Subcutaneous abdominal adipose tissue (tissue), 5 donors: ENCODE measurements around the gene TMEM233.
"Not testable (repeated sequence)": the region's sequence is repeated elsewhere in the genome, so short reads cannot be mapped to it uniquely, and the experiment has no call there.

ENCODE experiments used
- H3K27ac ChIP-seq: one replicate; pipeline ENCODE4 v1.7.0; 2013; ENCODE audit warnings: low read depth, mild to moderate bottlenecking, inconsistent platforms, low read length, moderate library complexity
- H3K27me3 ChIP-seq, 5 donors: one replicate each; pipeline ENCODE4 v1.7.0; 2013; ENCODE audit warnings: low read length in 5 of 5, inconsistent platforms in 1 of 5; ENCODE audit not compliant: control insufficient read depth in 5 of 5, insufficient read depth in 4 of 5
- H3K36me3 ChIP-seq, 5 donors: one replicate each; pipeline ENCODE4 v1.7.0; 2013; ENCODE audit warnings: low read length in 5 of 5; ENCODE audit not compliant: control insufficient read depth in 5 of 5, insufficient read depth in 5 of 5
- H3K4me1 ChIP-seq, 5 donors: one replicate each; pipeline ENCODE4 v1.7.0; 2013; ENCODE audit warnings: low read length in 5 of 5, mild to moderate bottlenecking in 3 of 5, moderate library complexity in 1 of 5; ENCODE audit not compliant: control insufficient read depth in 5 of 5, insufficient read depth in 5 of 5
- H3K4me3 ChIP-seq, 5 donors: one replicate each; pipeline ENCODE4 v1.7.0; 2013; ENCODE audit warnings: low read length in 5 of 5, low read depth in 1 of 5
- H3K9ac ChIP-seq, 5 donors: one replicate each; pipeline ENCODE4 v1.7.0; 2013; ENCODE audit warnings: low read length in 5 of 5, mild to moderate bottlenecking in 4 of 5, moderate library complexity in 3 of 5
- H3K9me3 ChIP-seq, 5 donors: one replicate each; pipeline ENCODE4 v1.7.0; 2013; ENCODE audit warnings: low read length in 5 of 5; ENCODE audit not compliant: control insufficient read depth in 5 of 5
- donor health status: healthy.
- donor health status: healthy.
- donor health status: healthy.
- donor health status: healthy.
- donor health status: healthy.

The TMEM233 gene

GRCh38 chr12:119645535-119646059, 52.0 kb downstream of the TMEM233 start:
- H3K36me3 ChIP-seq = no peaks in the 10 kb centered on the region
- H3K4me1 ChIP-seq = no peaks in the 10 kb centered on the region
- no peaks in the 10 kb centered on the region for H3K27me3 ChIP-seq
- H3K9me3 ChIP-seq = no peaks in the 10 kb centered on the region
- H3K4me3 ChIP-seq = no peak overlapping the region
- no peak overlapping the region for H3K9ac ChIP-seq
- no peak overlapping the region for H3K27ac ChIP-seq

- no peaks in the 10 kb centered on the region for H3K4me1 ChIP-seq
- H3K27ac ChIP-seq = no peak overlapping the region
Measured at GRCh38 chr12:119649202-119649808, 55.7 kb downstream of the TMEM233 start.

DNA sequence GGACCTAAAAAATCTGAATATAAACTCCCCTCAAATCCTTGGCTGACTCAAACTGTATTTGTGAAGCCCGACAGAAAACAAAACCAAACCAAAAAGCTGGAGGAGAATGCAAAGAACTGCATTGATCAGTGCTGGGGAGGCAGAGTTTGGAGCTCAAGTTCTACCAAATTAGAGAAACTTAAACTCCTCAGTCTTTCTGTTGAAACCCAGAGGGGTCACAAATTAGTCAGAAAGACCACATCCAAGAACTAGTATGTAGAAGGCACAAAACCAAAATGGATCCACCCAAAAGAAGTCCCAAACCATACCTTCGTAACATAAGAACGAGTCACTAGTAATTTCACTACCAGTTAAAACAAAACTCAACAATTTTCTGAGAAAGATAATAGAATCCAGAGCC, 59.1 kb downstream of the TMEM233 start:
- Histone ChIP-seq H3K9ac (no peak overlapping the region), H3K4me3 (no peak overlapping the region), H3K9me3 (peaks cover 0 to 14% (median 6%) of the 10 kb centered on the region in 5 donors), H3K27me3 (no peaks in the 10 kb centered on the region), H3K4me1 (no peaks in the 10 kb centered on the region), H3K36me3 (no peaks in the 10 kb centered on the region), H3K27ac (no peak overlapping the region)

More at GRCh38 chr12:119649202-119649808, 55.7 kb downstream of the TMEM233 start:
- no peaks in the 10 kb centered on the region for H3K27me3 ChIP-seq
- no peak overlapping the region for H3K4me3 ChIP-seq
- H3K9ac ChIP-seq = no peak overlapping the region
- H3K9me3 ChIP-seq = peaks cover 0 to 14% (median 6%) of the 10 kb centered on the region in 5 donors
- H3K36me3 ChIP-seq = no peaks in the 10 kb centered on the region

DNA sequence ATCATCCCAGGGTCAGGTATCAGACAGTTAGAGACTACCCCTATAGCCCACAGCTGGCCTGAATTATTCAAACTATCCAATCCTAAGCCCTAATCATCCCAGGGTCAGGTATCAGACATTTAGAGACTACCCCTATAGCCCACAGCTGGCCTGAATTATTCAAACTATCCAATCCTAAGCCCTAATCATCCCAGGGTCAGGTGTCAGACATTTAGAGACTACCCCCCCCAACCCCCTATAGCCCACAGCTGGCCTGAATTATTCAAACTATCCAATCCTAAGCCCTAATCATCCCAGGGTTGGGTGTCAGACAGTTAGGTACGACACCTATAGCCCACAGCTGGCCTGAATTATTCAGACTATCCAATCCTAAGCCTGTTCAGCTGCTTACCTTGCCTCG, 63.4 kb downstream of the TMEM233 start:
- not testable (repeated sequence) for H3K9ac ChIP-seq, H3K4me3 ChIP-seq, H3K27me3 ChIP-seq, H3K27ac ChIP-seq, H3K4me1 ChIP-seq, H3K36me3 ChIP-seq
- peaks cover 0 to 14% (median 6%) of the 10 kb centered on the region in 5 donors for H3K9me3 ChIP-seq

DNA sequence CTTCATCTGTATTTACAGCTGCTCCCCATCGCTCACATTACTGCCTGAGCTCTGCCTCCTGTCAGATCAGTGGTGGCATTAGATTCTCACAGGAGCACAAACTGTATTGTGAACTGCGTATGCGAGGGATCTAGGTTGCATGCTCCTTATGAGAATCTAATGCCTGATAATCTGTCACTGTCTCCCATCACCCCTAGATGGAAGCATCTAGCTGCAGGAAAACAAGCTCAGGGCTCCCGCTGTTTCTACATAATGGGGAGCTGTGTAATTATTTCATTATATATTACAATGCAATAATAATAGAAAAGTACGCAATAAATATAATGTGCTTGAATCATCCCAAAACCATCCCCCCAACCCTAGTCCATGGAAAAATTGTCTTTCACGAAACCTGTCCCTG, 64.6 kb downstream of the TMEM233 start:
- not testable (repeated sequence) for H3K9me3 ChIP-seq, H3K27ac ChIP-seq, H3K36me3 ChIP-seq, H3K9ac ChIP-seq, H3K27me3 ChIP-seq, H3K4me3 ChIP-seq, H3K4me1 ChIP-seq

GRCh38 chr12:119659289-119659897, 65.8 kb downstream of the TMEM233 start:
- Histone ChIP-seq H3K27me3 (no peaks in the 10 kb centered on the region), H3K27ac (no peak overlapping the region), H3K4me3 (no peak overlapping the region), H3K4me1 (peaks cover 0 to 3% (median 0%) of the 10 kb centered on the region in 5 donors), H3K36me3 (no peaks in the 10 kb centered on the region), H3K9ac (no peak overlapping the region), H3K9me3 (no peaks in the 10 kb centered on the region)

- Histone ChIP-seq H3K9ac (no peak overlapping the region), H3K36me3 (no peaks in the 10 kb centered on the region), H3K9me3 (no peaks in the 10 kb centered on the region), H3K27ac (no peak overlapping the region), H3K4me1 (peaks cover 0 to 3% (median 0%) of the 10 kb centered on the region in 5 donors), H3K27me3 (no peaks in the 10 kb centered on the region), H3K4me3 (no peak overlapping the region)
Measured at GRCh38 chr12:119660076-119660475, 66.5 kb downstream of the TMEM233 start.

- H3K9ac ChIP-seq = no peak overlapping the region
- peaks cover 1 to 19% (median 3%) of the 10 kb centered on the region in 5 donors for H3K4me1 ChIP-seq
- H3K27ac ChIP-seq = no peak overlapping the region
- no peaks in the 10 kb centered on the region for H3K27me3 ChIP-seq
- H3K9me3 ChIP-seq = no peaks in the 10 kb centered on the region
- H3K4me3 ChIP-seq = no peak overlapping the region
- H3K36me3 ChIP-seq = no peaks in the 10 kb centered on the region
Measured at GRCh38 chr12:119661882-119662281, 68.3 kb downstream of the TMEM233 start.

DNA sequence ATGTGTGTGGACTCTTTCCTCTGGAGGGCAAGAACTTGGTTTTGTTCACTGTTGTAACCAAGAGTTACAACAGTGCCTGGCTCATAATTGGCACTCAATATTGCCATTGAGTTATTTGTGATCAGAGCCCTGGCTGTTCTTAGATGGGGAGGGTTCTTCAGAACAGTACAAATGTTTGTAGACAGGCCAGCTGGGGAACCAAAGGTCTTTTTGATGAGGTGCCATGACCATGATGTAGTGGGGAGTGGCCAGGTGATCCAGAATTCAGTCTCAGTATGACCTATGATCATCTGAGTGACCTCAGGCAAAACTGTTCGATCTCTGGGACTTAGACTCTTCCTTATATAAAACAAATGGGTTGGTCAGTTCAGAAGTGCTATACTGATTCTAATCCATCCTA, 71.1 kb downstream of the TMEM233 start:
- H3K27me3 ChIP-seq = no peaks in the 10 kb centered on the region
- no peaks in the 10 kb centered on the region for H3K9me3 ChIP-seq
- H3K27ac ChIP-seq = no peak overlapping the region
- no peak overlapping the region for H3K4me3 ChIP-seq
- H3K4me1 ChIP-seq = peaks cover 5 to 35% (median 21%) of the 10 kb centered on the region in 5 donors
- no peaks in the 10 kb centered on the region for H3K36me3 ChIP-seq
- no peak overlapping the region for H3K9ac ChIP-seq

- no peaks in the 10 kb centered on the region for H3K9me3 ChIP-seq
- H3K27me3 ChIP-seq = no peaks in the 10 kb centered on the region
- H3K27ac ChIP-seq = no peak overlapping the region
- H3K4me1 ChIP-seq = peaks cover 5 to 41% (median 28%) of the 10 kb centered on the region in 5 donors
- peaks cover 0 to 4% (median 0%) of the 10 kb centered on the region in 5 donors for H3K36me3 ChIP-seq
- no peak overlapping the region for H3K9ac ChIP-seq
- no peak overlapping the region for H3K4me3 ChIP-seq
Measured at GRCh38 chr12:119665164-119665929, 71.8 kb downstream of the TMEM233 start.
